GM20000 (cell line): ENCODE results near the gene NUDT8.
A peak's percentile ranks its signal among the peaks of the same experiment; 100 is the strongest.

Experiments
- DNase-seq: peaks from one replicate; pipeline ENCODE4 v3.0.0; 2012; ENCODE audit warnings: low spot score
- TF ChIP-seq, protein P1 (sequence below): IDR thresholded peaks from 2 replicates; pipeline ENCODE4 v1.5.1; 2012; ENCODE audit warnings: mild to moderate bottlenecking, control low read depth; ENCODE audit errors: extremely low read depth, missing control alignments

Gene NUDT8

DNA sequence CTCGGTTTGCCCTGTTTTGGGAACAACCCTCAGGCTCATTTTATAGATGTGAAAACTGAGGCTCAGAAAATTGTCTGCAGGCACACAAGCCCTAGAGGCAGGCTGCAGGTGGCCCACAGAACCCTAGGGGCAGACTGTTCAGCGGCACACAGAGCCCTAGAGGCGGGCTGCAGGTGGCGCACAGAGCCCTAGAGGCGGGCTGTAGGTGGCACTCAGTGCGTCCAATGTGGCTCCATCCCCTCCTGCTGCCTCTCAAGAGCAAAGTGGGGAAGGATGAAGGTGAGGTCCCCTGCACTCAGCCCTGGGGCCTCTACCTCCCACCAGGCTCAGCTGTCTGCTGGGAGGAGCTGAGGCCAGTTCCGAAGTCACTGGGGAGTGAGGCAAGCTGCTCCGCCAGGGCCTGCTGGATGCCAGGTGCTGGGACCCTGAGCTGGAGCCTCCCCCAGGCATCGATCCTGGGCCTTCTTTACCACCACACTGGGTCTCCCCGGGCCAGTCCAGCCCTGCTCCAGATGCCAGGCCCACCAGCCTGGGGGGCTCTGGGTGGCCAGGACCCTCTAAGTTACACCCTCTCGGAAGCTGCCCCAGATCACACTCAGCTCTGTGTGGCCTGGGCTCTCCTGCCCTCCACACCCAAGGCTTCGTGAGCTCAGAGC lies 18.5 kb upstream of the NUDT8 start:
- TF ChIP-seq, protein P1, sequence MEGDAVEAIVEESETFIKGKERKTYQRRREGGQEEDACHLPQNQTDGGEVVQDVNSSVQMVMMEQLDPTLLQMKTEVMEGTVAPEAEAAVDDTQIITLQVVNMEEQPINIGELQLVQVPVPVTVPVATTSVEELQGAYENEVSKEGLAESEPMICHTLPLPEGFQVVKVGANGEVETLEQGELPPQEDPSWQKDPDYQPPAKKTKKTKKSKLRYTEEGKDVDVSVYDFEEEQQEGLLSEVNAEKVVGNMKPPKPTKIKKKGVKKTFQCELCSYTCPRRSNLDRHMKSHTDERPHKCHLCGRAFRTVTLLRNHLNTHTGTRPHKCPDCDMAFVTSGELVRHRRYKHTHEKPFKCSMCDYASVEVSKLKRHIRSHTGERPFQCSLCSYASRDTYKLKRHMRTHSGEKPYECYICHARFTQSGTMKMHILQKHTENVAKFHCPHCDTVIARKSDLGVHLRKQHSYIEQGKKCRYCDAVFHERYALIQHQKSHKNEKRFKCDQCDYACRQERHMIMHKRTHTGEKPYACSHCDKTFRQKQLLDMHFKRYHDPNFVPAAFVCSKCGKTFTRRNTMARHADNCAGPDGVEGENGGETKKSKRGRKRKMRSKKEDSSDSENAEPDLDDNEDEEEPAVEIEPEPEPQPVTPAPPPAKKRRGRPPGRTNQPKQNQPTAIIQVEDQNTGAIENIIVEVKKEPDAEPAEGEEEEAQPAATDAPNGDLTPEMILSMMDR: peak; percentile 56
- peak; percentile 79 for DNase-seq

DNA sequence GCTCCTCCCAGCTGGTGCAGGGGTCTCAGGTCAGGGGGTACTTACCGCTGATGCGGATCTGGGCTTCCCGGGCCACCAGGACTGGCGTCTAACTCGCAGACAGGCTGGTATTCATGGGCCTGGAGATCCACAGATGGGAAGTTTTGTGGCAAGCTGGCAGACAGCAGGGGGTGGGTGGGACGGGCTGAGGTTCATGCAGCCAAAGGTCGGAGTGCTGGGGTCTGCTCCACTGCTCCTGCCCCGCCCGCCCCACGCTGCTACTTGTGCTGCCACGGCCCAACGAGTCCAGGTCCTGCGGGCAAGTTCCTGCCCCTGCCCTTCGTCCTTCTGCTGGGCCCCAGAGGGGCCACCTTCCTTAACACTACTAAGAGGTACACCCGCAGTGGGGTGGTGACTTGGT lies 17.7 kb upstream of the NUDT8 start:
- TF ChIP-seq, protein P1: no peak
- no peak for DNase-seq

GRCh38 chr11:67646535-67647336 lies 17.0 kb upstream of the NUDT8 start:
- DNase-seq: peak; percentile 61
- TF ChIP-seq, protein P1: no peak

- peak; percentile 32 for DNase-seq
- TF ChIP-seq, protein P1: no peak
These were observed 16.1 kb upstream of the NUDT8 start for GRCh38 chr11:67645521-67646461.

DNA sequence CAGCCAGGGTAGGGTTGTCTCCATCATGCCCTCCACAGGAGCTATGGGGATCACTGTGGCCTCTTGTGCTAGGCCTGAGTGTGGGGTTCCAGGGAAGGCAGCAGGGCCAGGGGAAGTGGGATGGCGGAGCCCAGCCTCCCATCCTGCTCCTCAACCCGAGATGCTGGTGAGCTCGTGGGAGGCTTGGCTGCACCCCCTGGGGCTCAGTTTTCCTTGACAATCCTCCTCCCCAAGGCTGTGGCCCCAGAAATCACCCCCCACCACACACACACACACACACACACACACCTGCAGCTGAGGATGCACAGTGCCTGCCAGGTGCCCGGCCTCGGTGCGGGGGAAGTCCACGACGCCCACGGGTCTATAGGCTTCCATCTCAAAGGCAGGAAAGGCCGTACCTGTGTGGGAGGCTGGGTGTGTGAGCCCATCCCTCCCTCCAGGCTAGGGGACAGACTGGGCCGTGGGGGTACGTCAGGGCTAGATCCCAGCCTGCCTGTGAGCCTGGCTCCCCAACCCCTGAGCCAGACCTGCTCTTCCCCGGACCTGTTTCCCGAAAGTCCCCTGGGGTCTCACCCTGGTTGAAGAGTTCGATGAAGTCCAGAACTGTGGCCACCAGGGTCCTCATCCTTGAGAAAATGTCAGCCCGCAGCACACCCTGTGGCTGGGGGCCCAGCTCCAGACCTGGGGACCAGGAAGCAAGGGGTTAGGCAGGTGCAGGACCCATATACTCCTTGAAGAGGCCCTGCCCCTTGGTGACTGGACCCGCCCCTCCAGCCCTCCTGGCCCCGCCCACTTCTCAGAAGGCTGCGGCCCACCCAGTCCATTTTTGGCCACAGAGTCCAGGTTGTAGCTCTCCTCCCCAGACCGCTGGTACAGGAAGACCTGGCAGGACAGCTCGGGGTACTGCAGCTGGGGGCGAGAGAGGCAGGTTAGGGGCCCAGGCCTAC lies 15.0 kb upstream of the NUDT8 start:
- DNase-seq: peak; percentile 49
- TF ChIP-seq, protein P1: no peak

DNA sequence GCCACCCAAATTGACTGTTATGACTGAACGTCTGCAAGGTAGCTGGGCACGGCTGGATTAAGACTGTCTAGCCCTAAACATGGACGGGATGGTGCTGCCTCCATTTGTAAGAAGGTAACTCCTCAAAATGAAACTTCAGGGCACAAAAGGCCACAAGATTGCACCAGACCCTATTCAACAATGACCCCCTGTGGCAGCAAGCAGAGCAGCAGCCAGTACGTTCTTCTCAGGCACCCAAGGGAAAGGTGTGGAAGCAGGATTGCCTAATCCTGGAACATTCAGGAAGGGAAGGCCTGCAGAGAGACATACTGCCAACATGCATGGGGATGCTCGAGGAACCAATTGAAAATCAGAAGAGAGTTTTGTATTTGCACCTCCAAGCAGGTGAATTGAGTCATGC lies 14.3 kb upstream of the NUDT8 start:
- peak; percentile 34 for DNase-seq
- TF ChIP-seq, protein P1: no peak
